Measurements from ENCODE around the gene STK25.
"Not testable (repeated sequence)": the region's sequence is repeated elsewhere in the genome, so short reads cannot be mapped to it uniquely, and the experiment has no call there.

The STK25 gene

GRCh38 chr2:241539616-241540374 lies 31.4 kb upstream of the STK25 start:
- DNase-seq, result no peak

- DNase-seq, result no peak
Observed at GRCh38 chr2:241538838-241539615, 30.6 kb upstream of the STK25 start.

- no peak for DNase-seq
Observed at GRCh38 chr2:241535871-241536655, 27.7 kb upstream of the STK25 start.

- no peak for DNase-seq
Observed at GRCh38 chr2:241534701-241535375, 26.5 kb upstream of the STK25 start.

GRCh38 chr2:241534293-241534692 lies 25.9 kb upstream of the STK25 start:
- DNase-seq, result no peak

GRCh38 chr2:241532733-241533601 lies 24.6 kb upstream of the STK25 start:
- DNase-seq, result no peak

- no peak for DNase-seq
Observed at GRCh38 chr2:241532168-241532567, 23.8 kb upstream of the STK25 start.

- DNase-seq, result no peak
Observed at GRCh38 chr2:241531161-241531722, 22.9 kb upstream of the STK25 start.

GRCh38 chr2:241530571-241530970 lies 22.2 kb upstream of the STK25 start:
- DNase-seq, result no peak

- not testable (repeated sequence) for DNase-seq
Observed at GRCh38 chr2:241525818-241526780, 17.7 kb upstream of the STK25 start.

GRCh38 chr2:241522477-241522876 lies 14.1 kb upstream of the STK25 start:
- DNase-seq, result no peak

- DNase-seq, result no peak
Observed at GRCh38 chr2:241519669-241520068, 11.3 kb upstream of the STK25 start.

- no peak for DNase-seq
Observed at GRCh38 chr2:241517297-241517696, 8.9 kb upstream of the STK25 start.

- no peak for DNase-seq
Observed at GRCh38 chr2:241516520-241516965, 8.2 kb upstream of the STK25 start.

GRCh38 chr2:241514986-241515737 lies 6.8 kb upstream of the STK25 start:
- DNase-seq, result no peak

GRCh38 chr2:241514553-241514952 lies 6.2 kb upstream of the STK25 start:
- DNase-seq, result no peak

GRCh38 chr2:241511091-241511741 lies 2.8 kb upstream of the STK25 start:
- no peak for DNase-seq

- no peak for DNase-seq
Observed at GRCh38 chr2:241509155-241509784, 886 bp upstream of the STK25 start.

All from suppressor macrophage (primary cell).